Neural crest cell (in vitro differentiated cells): ENCODE results near the gene SMCP. TPM values are rescaled to one million over a fixed set of nuclear protein-coding genes. Genes with fewer than 3 reads are reported as not detected.

Experiments used
- DNase-seq: peaks from one replicate; pipeline ENCODE4 v3.0.0; 2021; ENCODE audit warnings: low read depth, mixed read lengths, low spot score
- H3K27ac Mint-ChIP-seq: one replicate; pipeline ENCODE4 v1.8.0; 2021; ENCODE audit warnings: mild to moderate bottlenecking, mixed read lengths; ENCODE audit not compliant: unreplicated experiment
- H3K27me3 Mint-ChIP-seq: 2 replicates; pipeline ENCODE4 v1.8.0; 2021; ENCODE audit warnings: low read depth, mild to moderate bottlenecking, mixed read lengths
- H3K36me3 Mint-ChIP-seq: 2 replicates; pipeline ENCODE4 v1.8.0; 2021; ENCODE audit warnings: low read depth, mild to moderate bottlenecking, mixed read lengths
- H3K4me1 Mint-ChIP-seq: 2 replicates; pipeline ENCODE4 v1.8.0; 2021; ENCODE audit warnings: mixed read lengths
- H3K4me3 Mint-ChIP-seq: one replicate; pipeline ENCODE4 v1.8.0; 2021; ENCODE audit warnings: mild to moderate bottlenecking, mixed read lengths
- H3K9me3 Mint-ChIP-seq: 2 replicates; pipeline ENCODE4 v1.8.0; 2021; ENCODE audit warnings: mixed read lengths
- total RNA-seq: library from RNA; stranded (reverse); gene quantifications from 2 replicates; pipeline ENCODE4 v1.2.1, GENCODE V29; 2021
- TF ChIP-seq, protein P1 (sequence below): fragments of 200-600 bp; sonication (generic); conservative IDR thresholded peaks from 2 replicates; pipeline ENCODE4 v1.5.0; 2021; ENCODE audit warnings: antibody characterized with exemption, mild to moderate bottlenecking

Gene SMCP
- total RNA-seq, 1 donor from 2014 or later, result not detected

DNA sequence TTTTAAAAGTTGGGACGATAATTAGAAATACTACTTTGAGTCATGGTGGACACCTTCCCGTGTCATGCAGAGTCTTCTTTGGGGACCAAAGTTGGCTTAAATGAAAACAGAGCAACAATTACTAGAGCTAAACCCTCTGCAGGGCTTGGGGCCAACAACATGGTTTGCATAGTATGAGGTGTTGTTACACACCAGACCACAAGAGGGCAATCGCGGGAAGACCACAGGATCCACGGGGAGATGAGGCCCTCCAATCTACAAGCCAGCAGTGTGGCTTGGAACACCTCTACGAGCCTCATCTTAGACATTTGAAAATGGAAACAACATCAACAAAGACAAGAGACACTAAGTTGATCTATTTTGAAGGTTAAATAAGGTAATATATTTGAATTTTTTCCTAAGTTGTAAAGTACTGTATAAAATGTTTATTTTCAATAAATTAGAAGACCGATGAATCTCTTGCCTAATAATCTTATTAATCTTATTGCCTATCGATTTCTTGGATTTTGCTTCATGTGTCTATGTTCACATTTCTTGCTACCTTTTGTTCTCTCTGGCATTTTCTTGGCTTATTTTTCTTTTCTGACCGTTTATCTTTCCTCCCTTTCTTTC is 8.2 kb upstream of the SMCP start:
- DNase-seq, result peak; percentile 62
- Mint-ChIP-seq H3K36me3 (no peaks in the 10 kb centered on the region), H3K4me1 (no peaks in the 10 kb centered on the region), H3K4me3 (no peak overlapping the region), H3K27ac (no peak overlapping the region), H3K9me3 (no peaks in the 10 kb centered on the region), H3K27me3 (no peaks in the 10 kb centered on the region)
- TF ChIP-seq, protein P1, sequence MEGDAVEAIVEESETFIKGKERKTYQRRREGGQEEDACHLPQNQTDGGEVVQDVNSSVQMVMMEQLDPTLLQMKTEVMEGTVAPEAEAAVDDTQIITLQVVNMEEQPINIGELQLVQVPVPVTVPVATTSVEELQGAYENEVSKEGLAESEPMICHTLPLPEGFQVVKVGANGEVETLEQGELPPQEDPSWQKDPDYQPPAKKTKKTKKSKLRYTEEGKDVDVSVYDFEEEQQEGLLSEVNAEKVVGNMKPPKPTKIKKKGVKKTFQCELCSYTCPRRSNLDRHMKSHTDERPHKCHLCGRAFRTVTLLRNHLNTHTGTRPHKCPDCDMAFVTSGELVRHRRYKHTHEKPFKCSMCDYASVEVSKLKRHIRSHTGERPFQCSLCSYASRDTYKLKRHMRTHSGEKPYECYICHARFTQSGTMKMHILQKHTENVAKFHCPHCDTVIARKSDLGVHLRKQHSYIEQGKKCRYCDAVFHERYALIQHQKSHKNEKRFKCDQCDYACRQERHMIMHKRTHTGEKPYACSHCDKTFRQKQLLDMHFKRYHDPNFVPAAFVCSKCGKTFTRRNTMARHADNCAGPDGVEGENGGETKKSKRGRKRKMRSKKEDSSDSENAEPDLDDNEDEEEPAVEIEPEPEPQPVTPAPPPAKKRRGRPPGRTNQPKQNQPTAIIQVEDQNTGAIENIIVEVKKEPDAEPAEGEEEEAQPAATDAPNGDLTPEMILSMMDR, result peak; percentile 77

DNA sequence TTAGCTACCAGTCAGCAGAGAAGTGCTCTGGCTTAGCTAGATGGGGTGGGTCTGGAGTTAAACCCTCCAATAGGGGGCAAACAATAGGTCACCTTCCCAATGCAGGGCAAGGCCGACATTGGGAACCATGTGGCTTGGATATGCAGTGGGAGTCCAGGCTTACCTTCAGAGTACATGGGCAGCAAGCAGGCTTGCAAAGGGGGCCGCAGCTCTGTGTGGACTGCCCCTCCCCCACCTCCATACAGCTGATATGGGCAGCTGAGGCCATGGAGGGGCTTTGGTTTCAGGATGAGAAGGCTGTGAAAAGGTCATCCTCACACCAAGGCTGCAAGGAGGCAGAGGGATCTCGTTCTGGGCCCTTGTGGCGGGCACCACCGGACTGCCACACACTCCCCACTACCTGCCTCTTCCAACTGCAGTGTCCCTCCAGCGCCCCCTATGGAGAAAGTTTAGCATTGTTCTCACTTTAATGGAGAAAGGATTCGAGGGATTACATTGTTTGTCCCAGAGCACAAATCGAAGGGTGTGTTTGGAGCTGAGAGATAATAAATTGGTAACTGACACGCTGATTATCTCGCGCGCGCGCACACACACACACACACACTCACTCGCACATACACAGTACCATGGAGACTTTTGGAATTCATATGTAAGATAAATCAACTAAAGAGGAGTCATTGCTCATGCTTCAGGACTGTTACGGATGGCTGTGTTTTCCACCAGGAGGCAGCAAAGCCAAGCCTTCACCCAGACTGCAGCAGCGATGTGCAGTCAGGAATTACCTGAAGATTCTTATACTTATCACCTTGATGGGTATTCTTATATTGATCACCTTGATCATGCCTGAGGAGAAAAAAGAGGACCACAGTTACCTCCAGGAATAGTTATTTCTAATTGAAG is 7.0 kb upstream of the SMCP start:
- H3K4me3 Mint-ChIP-seq, result no peak overlapping the region
- no peak for DNase-seq
- no peaks in the 10 kb centered on the region for H3K27me3 Mint-ChIP-seq
- H3K36me3 Mint-ChIP-seq, result no peaks in the 10 kb centered on the region
- H3K4me1 Mint-ChIP-seq, result no peaks in the 10 kb centered on the region
- TF ChIP-seq, protein P1, result peak; percentile 62
- no peaks in the 10 kb centered on the region for H3K9me3 Mint-ChIP-seq
- no peak overlapping the region for H3K27ac Mint-ChIP-seq

DNA sequence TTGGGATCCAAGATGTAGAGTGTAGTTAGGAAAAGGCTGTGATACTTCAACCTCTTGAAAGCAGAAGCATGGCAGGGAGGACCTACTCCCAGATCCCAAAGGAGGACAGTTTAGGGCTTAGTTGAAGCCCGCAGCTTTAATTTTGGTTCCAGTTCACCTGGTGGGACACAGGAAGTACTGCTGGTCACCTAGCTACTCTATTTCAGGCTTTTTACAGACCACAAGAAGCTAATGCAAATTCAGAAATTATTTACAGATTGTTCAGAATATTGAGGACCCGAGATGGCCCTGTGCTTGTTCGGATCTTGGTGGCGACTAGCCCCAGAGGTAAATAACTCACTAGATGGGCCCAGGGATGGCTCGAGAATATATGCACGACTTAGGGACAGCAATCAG is 6.4 kb upstream of the SMCP start:
- no peak overlapping the region for H3K4me3 Mint-ChIP-seq
- no peak for DNase-seq
- no peaks in the 10 kb centered on the region for H3K4me1 Mint-ChIP-seq
- no peak overlapping the region for H3K27ac Mint-ChIP-seq
- H3K36me3 Mint-ChIP-seq, result no peaks in the 10 kb centered on the region
- no peaks in the 10 kb centered on the region for H3K27me3 Mint-ChIP-seq
- TF ChIP-seq, protein P1, result no peak
- H3K9me3 Mint-ChIP-seq, result no peaks in the 10 kb centered on the region

DNA sequence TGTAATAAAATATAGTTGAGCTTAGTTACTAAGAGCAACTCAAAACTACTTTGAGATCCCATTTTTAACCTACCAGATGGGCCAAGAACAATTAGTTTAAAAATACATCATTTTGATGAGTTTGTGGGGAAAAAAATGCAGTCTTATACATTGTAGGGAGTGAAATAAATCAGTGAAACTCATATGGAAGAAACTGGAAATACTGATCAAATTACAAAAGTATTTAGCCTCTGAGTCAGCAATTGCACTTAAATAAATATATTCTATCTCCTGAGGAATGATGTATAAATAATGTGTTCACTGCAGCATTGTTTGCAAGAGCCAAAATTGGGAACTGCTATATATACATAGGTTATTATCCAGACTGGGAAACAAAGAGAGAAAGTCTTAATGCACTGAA is 4.6 kb upstream of the SMCP start:
- Mint-ChIP-seq H3K27me3 (no peaks in the 10 kb centered on the region), H3K4me1 (no peaks in the 10 kb centered on the region), H3K4me3 (no peak overlapping the region), H3K27ac (no peak overlapping the region), H3K9me3 (peaks cover 7% of the 10 kb centered on the region), H3K36me3 (no peaks in the 10 kb centered on the region)
- DNase-seq, result no peak
- TF ChIP-seq, protein P1, result no peak

DNA sequence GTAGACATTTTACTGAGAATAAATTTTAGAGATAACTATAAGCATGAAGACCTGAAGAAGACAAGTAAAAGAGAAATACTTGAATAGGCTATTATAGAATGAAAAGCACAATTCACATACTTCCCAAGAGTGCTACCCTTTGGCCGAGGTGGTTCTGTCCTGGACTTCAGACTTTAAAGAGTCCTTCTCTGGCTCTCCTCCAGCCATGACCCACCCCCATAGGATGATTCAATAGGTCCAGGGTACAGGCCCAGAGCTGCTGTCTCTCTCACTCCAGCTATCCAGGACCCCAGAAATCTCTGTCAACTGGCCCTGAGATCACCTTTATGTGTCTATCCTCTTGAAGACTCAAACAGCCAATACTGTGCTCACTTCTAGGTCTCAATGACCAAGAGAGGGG is 1.3 kb upstream of the SMCP start:
- H3K4me1 Mint-ChIP-seq, result no peaks in the 10 kb centered on the region
- DNase-seq, result no peak
- no peaks in the 10 kb centered on the region for H3K27me3 Mint-ChIP-seq
- no peak overlapping the region for H3K27ac Mint-ChIP-seq
- H3K4me3 Mint-ChIP-seq, result no peak overlapping the region
- H3K9me3 Mint-ChIP-seq, result peaks cover 9% of the 10 kb centered on the region
- TF ChIP-seq, protein P1, result no peak
- no peaks in the 10 kb centered on the region for H3K36me3 Mint-ChIP-seq
